Endothelial cell of umbilical vein (primary cell): ENCODE measurements around the gene BIRC6. TPM values are rescaled to one million over a fixed set of nuclear protein-coding genes. Genes with fewer than 3 reads are reported as not detected.

Experiments
- BruUV-seq: library from RNA; stranded (reverse); fragments of 400-500 nt; replicated peaks from 2 replicates; lab custom pipeline; 2021; lab: Mats Ljungman, UMichigan
- CTCF ChIA-PET: fragments of 300-600, 350-600 bp; sonication (Branson Sonifier 250); formaldehyde crosslinking; loops from one replicate; lab custom pipeline; 2021; ENCODE audit warnings: antibody characterized with exemption, inconsistent platforms; lab: Charles Lee
- POLR2A ChIA-PET: fragments of 300-600, 350-600 bp; sonication (Branson Sonifier 250); formaldehyde crosslinking; loops from one replicate; lab custom pipeline; 2021; ENCODE audit warnings: antibody characterized with exemption, inconsistent platforms; lab: Charles Lee
- DNase-seq: peaks from one replicate; pipeline ENCODE4 v3.0.0-alpha.2; 2011; ENCODE audit warnings: low read depth, low spot score
- FAIRE-seq: peaks from 2 replicates; lab custom pipeline; 2011; peaks lifted over from hg19 to GRCh38; lab: Jason Lieb, UNC
- H2AFZ ChIP-seq: 2 replicates; pipeline ENCODE4 v1.6.0; 2012; ENCODE audit warnings: low read depth, low read length, control low read depth, inconsistent platforms
- H3K27ac ChIP-seq: 2 replicates; pipeline ENCODE4 v1.5.1; 2011; ENCODE audit warnings: low read depth, mild to moderate bottlenecking, control low read depth, low read length, moderate library complexity; ENCODE audit not compliant: insufficient read depth
- H3K27me3 ChIP-seq, 2 experiments: 2 replicates each; pipeline versions ENCODE4 v1.6.0 to v1.6.1; 2011; ENCODE audit warnings: low read length in 2 of 2, mixed read lengths in 1 of 2; ENCODE audit not compliant: control insufficient read depth in 2 of 2, insufficient read depth in 2 of 2
- H3K36me3 ChIP-seq, 2 experiments: 2 replicates in 1 of 2; 3 replicates in 1 of 2; pipeline ENCODE4 v1.5.1; 2011; ENCODE audit warnings: low read length in 2 of 2, mild to moderate bottlenecking in 1 of 2, moderate library complexity in 1 of 2; ENCODE audit not compliant: control insufficient read depth in 2 of 2, insufficient read depth in 2 of 2; ENCODE audit errors: extremely low read depth in 1 of 2
- H3K4me1 ChIP-seq: 3 replicates; pipeline ENCODE4 v1.5.1; 2011; ENCODE audit warnings: mild to moderate bottlenecking, low read length; ENCODE audit not compliant: control insufficient read depth, insufficient read depth; ENCODE audit errors: extremely low read depth
- H3K4me2 ChIP-seq: 2 replicates; pipeline ENCODE4 v1.6.1; 2011; ENCODE audit warnings: low read length, control low read depth, mixed read lengths; ENCODE audit not compliant: insufficient read depth
- H3K4me3 ChIP-seq, 3 experiments: fragments of 200-600 bp in 1 of 3; sonication (generic), shearing (Covaris generic) in 1 of 3; replicated peaks in 1 of 3; 2 replicates each; pipeline ENCODE4 v1.5.1; 2011 to 2016; ENCODE audit warnings: control low read depth in 3 of 3, low read length in 3 of 3, mild to moderate bottlenecking in 2 of 3, inconsistent platforms in 1 of 3, low read depth in 1 of 3, moderate library complexity in 1 of 3; ENCODE audit not compliant: insufficient read depth in 1 of 3
- H3K79me2 ChIP-seq: 2 replicates; pipeline ENCODE4 v1.6.0; 2012; ENCODE audit warnings: low read length, inconsistent platforms; ENCODE audit not compliant: control insufficient read depth, insufficient read depth
- H3K9ac ChIP-seq: replicated peaks from 2 replicates; pipeline ENCODE3; 2011; ENCODE audit warnings: low read length, control low read depth; ENCODE audit not compliant: insufficient read depth; ENCODE audit errors: extremely low read depth
- H3K9me1 ChIP-seq: replicated peaks from 3 replicates; pipeline ENCODE4 v1.6.0; 2011; ENCODE audit warnings: mild to moderate bottlenecking, low read length; ENCODE audit not compliant: control insufficient read depth, insufficient read depth; ENCODE audit errors: extremely low read depth
- H3K9me3 ChIP-seq: replicated peaks from 2 replicates; pipeline ENCODE4 v1.5.1; 2012; ENCODE audit warnings: low read length, inconsistent platforms; ENCODE audit not compliant: control insufficient read depth, insufficient read depth
- H4K20me1 ChIP-seq: replicated peaks from 2 replicates; pipeline ENCODE3; 2011; ENCODE audit warnings: mild to moderate bottlenecking, low read length; ENCODE audit not compliant: control insufficient read depth, insufficient read depth; ENCODE audit errors: extremely low read depth
- EZH2 ChIP-seq: IDR thresholded peaks from 2 replicates; pipeline ENCODE4 v1.6.1; 2012; ENCODE audit warnings: borderline replicate concordance, low read depth, mild to moderate bottlenecking, moderate library complexity, low read length, inconsistent platforms; ENCODE audit not compliant: severe bottlenecking
- FOS ChIP-seq: IDR thresholded peaks from 2 replicates; pipeline ENCODE4 v1.6.1; 2011; ENCODE audit warnings: mild to moderate bottlenecking, low read length, moderate library complexity, borderline replicate concordance; ENCODE audit not compliant: insufficient read depth
- GATA2 ChIP-seq: IDR thresholded peaks from 2 replicates; pipeline ENCODE4 v1.7.0; 2011; ENCODE audit warnings: low read depth, mild to moderate bottlenecking, moderate library complexity, mixed read lengths, low read length; ENCODE audit not compliant: insufficient read length, insufficient read depth
- JUN ChIP-seq: IDR thresholded peaks from 2 replicates; pipeline ENCODE4 v1.6.1; 2011; ENCODE audit warnings: borderline replicate concordance, low read depth; ENCODE audit not compliant: insufficient read length, insufficient read depth
- MYC ChIP-seq: IDR thresholded peaks from one replicate; pipeline ENCODE4 v1.6.1; 2011; ENCODE audit warnings: mild to moderate bottlenecking, low read depth, low read length
- POLR2A ChIP-seq: IDR thresholded peaks from 2 replicates; pipeline ENCODE4 v1.6.1; 2012; ENCODE audit warnings: low read depth, mild to moderate bottlenecking, control low read depth, low read length
- POLR2AphosphoS5 ChIP-seq: IDR thresholded peaks from 2 replicates; pipeline ENCODE4 v1.6.1; 2012; ENCODE audit warnings: low read depth, mild to moderate bottlenecking, control low read depth, low read length, moderate library complexity; ENCODE audit not compliant: insufficient read depth
- dilution Hi-C: fragments of 300-500 bp; cut with MboI; formaldehyde crosslinking; loops from one replicate; pipeline ENCODE4 v1.15.0; 2019; ENCODE audit warnings: low sequenced_read_pairs; ENCODE audit not compliant: extremely low pct_ligation_motif_present
- intact Hi-C: fragments of 100-400 bp; cut with micrococcal nuclease; formaldehyde crosslinking; loops from one replicate; pipeline ENCODE4 v1.10.0; 2022
- polyA plus RNA-seq, 4 experiments: library from polyadenylated mRNA; depleted of rRNA in 3 of 4; stranded (reverse) in 3 of 4; unstranded in 1 of 4; fragments of >200 nt; gene quantifications; 2 replicates each; pipeline versions ENCODE4 v1.2.1 to v1.2.3, GENCODE V29; 2011 to 2012; ENCODE audit warnings: missing spikeins in 1 of 4
- total RNA-seq: library from RNA; stranded (reverse); gene quantifications from 2 replicates; pipeline ENCODE4 v1.2.3, GENCODE V29; 2021
- TF ChIP-seq, protein P1 (sequence below): IDR thresholded peaks from 2 replicates; pipeline ENCODE4 v1.6.1; 2011; ENCODE audit not compliant: insufficient read depth, insufficient read length
- TF ChIP-seq, protein P2 (sequence below), 2 donors: IDR thresholded peaks; 1 replicate in 1 of 2; 2 replicates in 1 of 2; pipeline ENCODE4 v1.5.1; 2011; ENCODE audit warnings: low read length in 2 of 2, mild to moderate bottlenecking in 2 of 2, moderate library complexity in 2 of 2, control low read depth in 1 of 2, inconsistent platforms in 1 of 2, low read depth in 1 of 2; ENCODE audit not compliant: insufficient read depth in 1 of 2; ENCODE audit errors: extremely low read depth in 1 of 2

BIRC6 gene
- total and polyA plus RNA-seq, 2 donors (not counting 3 experiments of a cell fraction or from before 2014, with no cell fraction given) = 34.2 to 83.1 TPM

DNA sequence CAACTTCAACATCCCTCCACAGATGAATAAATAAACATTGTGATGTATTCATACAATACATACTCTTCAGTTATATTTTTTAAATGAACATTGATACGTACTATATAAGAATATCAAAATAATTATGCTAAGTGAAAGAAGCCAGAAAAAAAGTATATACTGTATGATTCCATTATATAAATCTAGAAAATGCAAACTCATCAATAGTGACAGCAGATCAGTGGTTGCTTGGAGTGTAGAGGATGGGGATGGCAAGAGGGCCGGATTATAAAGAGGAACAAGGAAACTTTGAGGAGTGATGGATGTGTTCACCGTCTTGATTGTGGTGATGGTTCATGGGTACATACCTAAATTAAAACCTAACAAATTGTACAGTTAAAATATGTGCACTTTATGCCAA is 268.0 kb downstream of the BIRC6 start:
- Histone ChIP-seq H3K4me3 (no peak overlapping the region), H3K27ac (no peak overlapping the region), H3K36me3 (peaks cover 0 to 6% of the 10 kb centered on the region in 2 experiments), H3K79me2 (peaks cover 11% of the 10 kb centered on the region), H3K27me3 (no peaks in the 10 kb centered on the region), H3K4me1 (peaks cover 5% of the 10 kb centered on the region), H3K4me2 (no peak overlapping the region), H3K9me1 (no peaks in the 10 kb centered on the region), H4K20me1 (no peaks in the 10 kb centered on the region), H2AFZ (no peak overlapping the region), H3K9ac (no peak overlapping the region), H3K9me3 (no peaks in the 10 kb centered on the region)
- no TSS peak for BruUV-seq
- ChIA-PET CTCF (interaction anchor here (1.0 to 1.2 kb wide), 2 partner anchors 97 to 816 kb away, joined by 3 read pairs; no protein-coding TSS in a partner anchor), POLR2A (no interaction called here)
- dilution Hi-C loops = no loop called here
- intact Hi-C loops = no loop called here
- DNase-seq (no peak), FAIRE-seq (no peak)
- TF ChIP-seq GATA2 (no peak), JUN (no peak), POLR2AphosphoS5 (no peak)

DNA sequence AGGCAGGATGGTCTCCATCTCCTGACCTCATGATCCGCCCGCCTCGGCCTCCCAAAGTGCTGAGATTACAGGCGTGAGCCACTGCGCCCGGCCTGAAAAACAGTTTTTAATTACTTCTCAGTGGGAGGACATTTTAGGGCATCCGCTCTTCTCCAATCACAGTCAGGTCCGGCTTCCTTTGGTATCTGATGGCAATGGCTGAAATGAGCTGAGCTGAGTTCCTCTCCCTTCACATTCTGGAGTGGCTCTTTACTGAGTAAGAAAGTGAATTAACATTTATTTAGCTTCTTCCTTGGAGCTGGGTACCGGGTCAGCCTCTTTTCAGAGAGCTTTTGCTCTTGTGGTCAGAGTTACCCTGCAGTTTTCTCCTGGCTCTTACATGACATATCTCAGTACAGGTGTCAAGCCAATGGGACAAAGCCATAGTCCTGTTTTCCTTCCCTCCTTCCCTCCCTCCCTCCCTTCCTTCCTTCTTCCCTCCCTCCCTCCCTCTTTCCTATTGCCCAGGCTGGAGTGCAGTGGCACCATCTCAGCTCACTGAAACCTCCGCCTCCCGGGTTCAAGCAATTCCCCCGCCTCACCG is 269.9 kb downstream of the BIRC6 start:
- ChIA-PET CTCF (interaction anchor here (0.9 to 1.5 kb wide), 2 partner anchors 23 to 52 kb away, joined by 3 read pairs; no protein-coding TSS in a partner anchor), POLR2A (no interaction called here)
- Histone ChIP-seq H3K36me3 (peaks cover 0 to 6% of the 10 kb centered on the region in 2 experiments), H3K4me3 (no peak overlapping the region), H3K9ac (no peak overlapping the region), H3K27me3 (no peaks in the 10 kb centered on the region), H3K9me1 (no peaks in the 10 kb centered on the region), H3K4me1 (peaks cover 5% of the 10 kb centered on the region), H3K4me2 (no peak overlapping the region), H2AFZ (no peak overlapping the region), H4K20me1 (no peaks in the 10 kb centered on the region), H3K27ac (no peak overlapping the region), H3K79me2 (peaks cover 12% of the 10 kb centered on the region), H3K9me3 (no peaks in the 10 kb centered on the region)
- BruUV-seq = no TSS peak
- dilution Hi-C loops = no loop called here
- no peak for TF ChIP-seq GATA2
- TF ChIP-seq EZH2 = no peak
- no peak for TF ChIP-seq MYC
- TF ChIP-seq JUN = no peak
- TF ChIP-seq, protein P1, sequence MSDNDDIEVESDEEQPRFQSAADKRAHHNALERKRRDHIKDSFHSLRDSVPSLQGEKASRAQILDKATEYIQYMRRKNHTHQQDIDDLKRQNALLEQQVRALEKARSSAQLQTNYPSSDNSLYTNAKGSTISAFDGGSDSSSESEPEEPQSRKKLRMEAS = no peak
- TF ChIP-seq POLR2AphosphoS5 = no peak
- TF ChIP-seq, protein P2, sequence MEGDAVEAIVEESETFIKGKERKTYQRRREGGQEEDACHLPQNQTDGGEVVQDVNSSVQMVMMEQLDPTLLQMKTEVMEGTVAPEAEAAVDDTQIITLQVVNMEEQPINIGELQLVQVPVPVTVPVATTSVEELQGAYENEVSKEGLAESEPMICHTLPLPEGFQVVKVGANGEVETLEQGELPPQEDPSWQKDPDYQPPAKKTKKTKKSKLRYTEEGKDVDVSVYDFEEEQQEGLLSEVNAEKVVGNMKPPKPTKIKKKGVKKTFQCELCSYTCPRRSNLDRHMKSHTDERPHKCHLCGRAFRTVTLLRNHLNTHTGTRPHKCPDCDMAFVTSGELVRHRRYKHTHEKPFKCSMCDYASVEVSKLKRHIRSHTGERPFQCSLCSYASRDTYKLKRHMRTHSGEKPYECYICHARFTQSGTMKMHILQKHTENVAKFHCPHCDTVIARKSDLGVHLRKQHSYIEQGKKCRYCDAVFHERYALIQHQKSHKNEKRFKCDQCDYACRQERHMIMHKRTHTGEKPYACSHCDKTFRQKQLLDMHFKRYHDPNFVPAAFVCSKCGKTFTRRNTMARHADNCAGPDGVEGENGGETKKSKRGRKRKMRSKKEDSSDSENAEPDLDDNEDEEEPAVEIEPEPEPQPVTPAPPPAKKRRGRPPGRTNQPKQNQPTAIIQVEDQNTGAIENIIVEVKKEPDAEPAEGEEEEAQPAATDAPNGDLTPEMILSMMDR (IDR thresholded peaks at IDR 0.05; ENCODE audit: extremely low read depth in 1 of 2, insufficient read depth in 1 of 2, low read depth in 1 of 2, low read length in 2 of 2) = no peak
- no peak for TF ChIP-seq POLR2A
- no peak for TF ChIP-seq FOS
- FAIRE-seq = no peak
- no peak for DNase-seq
- intact Hi-C loops = no loop called here
